HG02610 (cell line): ENCODE measurements around the gene LRRN1.

Experiments used
- ATAC-seq: cut with Tn5 transposase; IDR thresholded peaks from one replicate; pipeline ENCODE4 v1.9.1; 2021; ENCODE audit warnings: mild to moderate bottlenecking, moderate library complexity; ENCODE audit not compliant: unreplicated experiment

The LRRN1 gene

GRCh38 chr3:3893590-3893989 is 94.4 kb downstream of the LRRN1 start:
- ATAC-seq, result no peak
